Breast epithelium (tissue), 4 donors: Measurements from ENCODE around the gene SCAF8. TPM values are rescaled to one million over a fixed set of nuclear protein-coding genes. Genes with fewer than 3 reads are reported as not detected.
"Not testable (repeated sequence)": the region's sequence is repeated elsewhere in the genome, so short reads cannot be mapped to it uniquely, and the experiment has no call there.

Source experiments
- DNase-seq, 2 donors: peaks; one replicate each; pipeline ENCODE4 v3.0.0-alpha.2; 2019; ENCODE audit warnings: low spot score in 2 of 2
- H3K27ac ChIP-seq, 2 donors: fragments of 200-600 bp; sonication (generic) in 1 of 2; one replicate each; pipeline ENCODE4 v1.5.1; 2016 to 2019; ENCODE audit warnings: mild to moderate bottlenecking in 1 of 2
- H3K27me3 ChIP-seq, 2 donors: fragments of 200-600 bp; sonication (generic) in 1 of 2; one replicate each; pipeline versions ENCODE4 v1.5.1 to v1.6.0; 2017 to 2019; ENCODE audit warnings: control low read depth in 1 of 2, mild to moderate bottlenecking in 1 of 2
- H3K36me3 ChIP-seq: fragments of 200-600 bp; one replicate; pipeline ENCODE4 v1.5.1; 2019
- H3K4me1 ChIP-seq, 2 donors: fragments of 200-600 bp; sonication (generic); one replicate each; pipeline ENCODE4 v1.5.1; 2016 to 2019; ENCODE audit warnings: control low read depth in 1 of 2
- H3K4me3 ChIP-seq, 3 donors: fragments of 200-600 bp; sonication (generic); 1 replicate in 2 of 3; 2 replicates in 1 of 3; pipeline ENCODE4 v1.5.1; 2016 to 2019; ENCODE audit warnings: mild to moderate bottlenecking in 3 of 3, moderate library complexity in 2 of 3
- H3K9me3 ChIP-seq, 2 donors: fragments of 200-600 bp; sonication (generic) in 1 of 2; one replicate each; pipeline ENCODE4 v1.5.1; 2016 to 2019; ENCODE audit warnings: control low read depth in 1 of 2
- POLR2A ChIP-seq: fragments of 450-650 bp; IDR thresholded peaks from one replicate; pipeline ENCODE4 v1.6.1; 2016; ENCODE audit warnings: antibody characterized with exemption, mild to moderate bottlenecking, moderate library complexity
- POLR2AphosphoS5 ChIP-seq, 3 donors: sonication (generic); formaldehyde crosslinking; IDR thresholded peaks; one replicate each; pipeline ENCODE4 v1.6.1; 2017; ENCODE audit warnings: antibody characterized with exemption in 3 of 3
- intact Hi-C: fragments of 100-400 bp; cut with DNase I; formaldehyde crosslinking; loops from one replicate; pipeline ENCODE4 v1.15.1; 2023; ENCODE audit warnings: low total_unique reads
- total RNA-seq, 3 donors: library from RNA; depleted of rRNA; stranded (reverse); fragments of >200 nt; gene quantifications; one replicate each; pipeline ENCODE4 v1.1.0, GENCODE V29; 2016
- TF ChIP-seq, protein P1 (sequence below), 3 donors: fragments of 450-650 bp; IDR thresholded peaks; one replicate each; pipeline ENCODE4 v1.5.1; 2016 to 2017; ENCODE audit warnings: antibody characterized with exemption in 3 of 3, mild to moderate bottlenecking in 3 of 3, moderate library complexity in 3 of 3

The SCAF8 gene
- total RNA-seq, 3 donors from 2014 or later: 38.9 to 58.0 (median 41.0) TPM

- no peak for DNase-seq
- H3K36me3 ChIP-seq: no peaks in the 10 kb centered on the region
- no peak overlapping the region for H3K4me3 ChIP-seq
- H3K9me3 ChIP-seq: no peaks in the 10 kb centered on the region
- H3K27ac ChIP-seq: no peak overlapping the region
- intact Hi-C loops: no loop called here
- H3K27me3 ChIP-seq: no peaks in the 10 kb centered on the region
- no peak for TF ChIP-seq POLR2A
- TF ChIP-seq, protein P1, sequence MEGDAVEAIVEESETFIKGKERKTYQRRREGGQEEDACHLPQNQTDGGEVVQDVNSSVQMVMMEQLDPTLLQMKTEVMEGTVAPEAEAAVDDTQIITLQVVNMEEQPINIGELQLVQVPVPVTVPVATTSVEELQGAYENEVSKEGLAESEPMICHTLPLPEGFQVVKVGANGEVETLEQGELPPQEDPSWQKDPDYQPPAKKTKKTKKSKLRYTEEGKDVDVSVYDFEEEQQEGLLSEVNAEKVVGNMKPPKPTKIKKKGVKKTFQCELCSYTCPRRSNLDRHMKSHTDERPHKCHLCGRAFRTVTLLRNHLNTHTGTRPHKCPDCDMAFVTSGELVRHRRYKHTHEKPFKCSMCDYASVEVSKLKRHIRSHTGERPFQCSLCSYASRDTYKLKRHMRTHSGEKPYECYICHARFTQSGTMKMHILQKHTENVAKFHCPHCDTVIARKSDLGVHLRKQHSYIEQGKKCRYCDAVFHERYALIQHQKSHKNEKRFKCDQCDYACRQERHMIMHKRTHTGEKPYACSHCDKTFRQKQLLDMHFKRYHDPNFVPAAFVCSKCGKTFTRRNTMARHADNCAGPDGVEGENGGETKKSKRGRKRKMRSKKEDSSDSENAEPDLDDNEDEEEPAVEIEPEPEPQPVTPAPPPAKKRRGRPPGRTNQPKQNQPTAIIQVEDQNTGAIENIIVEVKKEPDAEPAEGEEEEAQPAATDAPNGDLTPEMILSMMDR (IDR thresholded peaks at IDR 0.05): no peak
- no peak for TF ChIP-seq POLR2AphosphoS5 (IDR thresholded peaks at IDR 0.05)
- peaks cover 0 to 8% of the 10 kb centered on the region in 2 donors for H3K4me1 ChIP-seq
Measured at GRCh38 chr6:154765273-154765672, 32.1 kb downstream of the SCAF8 start.

DNA sequence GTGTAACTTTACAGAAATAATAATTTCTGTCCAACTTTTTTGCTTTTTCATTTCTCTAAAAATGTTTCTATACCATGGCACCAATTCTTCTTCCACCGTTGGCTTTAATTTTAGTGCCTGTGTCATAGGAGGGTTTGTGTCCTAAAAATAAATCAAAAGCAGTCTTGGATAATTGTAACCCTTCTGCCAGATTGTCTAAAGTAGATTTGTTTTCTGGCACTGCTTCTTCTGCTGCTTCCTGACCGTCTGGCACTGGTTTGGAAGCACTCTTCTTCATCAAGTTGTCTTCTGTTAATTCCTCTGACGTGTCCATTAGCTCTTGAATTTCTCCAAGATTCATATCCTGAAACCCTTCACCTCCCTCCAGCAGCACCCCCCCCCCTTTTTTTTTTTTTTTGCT is 33.1 kb downstream of the SCAF8 start:
- H3K36me3 ChIP-seq: no peaks in the 10 kb centered on the region
- no peaks in the 10 kb centered on the region for H3K27me3 ChIP-seq
- H3K9me3 ChIP-seq: no peaks in the 10 kb centered on the region
- DNase-seq: no peak
- intact Hi-C loops: no loop called here
- TF ChIP-seq POLR2A: no peak
- TF ChIP-seq, protein P1 (IDR thresholded peaks at IDR 0.05): no peak
- no peak for TF ChIP-seq POLR2AphosphoS5 (IDR thresholded peaks at IDR 0.05)
- H3K4me1 ChIP-seq: peaks cover 0 to 8% of the 10 kb centered on the region in 2 donors
- H3K4me3 ChIP-seq: no peak overlapping the region
- no peak overlapping the region for H3K27ac ChIP-seq

GRCh38 chr6:154767003-154767723 is 33.9 kb downstream of the SCAF8 start:
- TF ChIP-seq POLR2AphosphoS5 (IDR thresholded peaks at IDR 0.05) (no peak), POLR2A (no peak)
- TF ChIP-seq, protein P1 (IDR thresholded peaks at IDR 0.05): no peak
- DNase-seq: no peak
- no peak overlapping the region for H3K4me3 ChIP-seq
- no peaks in the 10 kb centered on the region for H3K9me3 ChIP-seq
- no peaks in the 10 kb centered on the region for H3K36me3 ChIP-seq
- peaks cover 0 to 8% of the 10 kb centered on the region in 2 donors for H3K4me1 ChIP-seq
- H3K27me3 ChIP-seq: no peaks in the 10 kb centered on the region
- intact Hi-C loops: no loop called here
- no peak overlapping the region for H3K27ac ChIP-seq

DNA sequence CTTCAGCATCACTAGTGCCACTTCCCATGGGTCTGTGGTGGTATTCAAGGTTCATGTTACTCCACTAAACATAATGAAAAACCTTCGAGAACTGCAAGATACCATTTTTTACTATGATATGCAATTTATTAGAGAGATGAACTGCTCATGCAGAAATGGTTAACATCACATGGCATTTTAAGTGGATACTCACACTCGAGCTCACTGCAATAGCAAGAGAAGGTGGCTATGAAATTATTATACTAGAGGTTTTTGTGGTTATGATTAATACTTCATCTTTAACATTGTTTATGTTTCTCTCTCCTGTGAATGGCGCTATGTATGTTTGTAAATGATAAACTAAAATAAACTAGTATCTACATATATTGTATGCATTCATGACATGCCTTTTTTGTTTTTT is 35.1 kb downstream of the SCAF8 start:
- TF ChIP-seq, protein P1 (IDR thresholded peaks at IDR 0.05): no peak
- TF ChIP-seq POLR2AphosphoS5 (IDR thresholded peaks at IDR 0.05): no peak
- no peak for TF ChIP-seq POLR2A
- H3K9me3 ChIP-seq: no peaks in the 10 kb centered on the region
- intact Hi-C loops: no loop called here
- no peaks in the 10 kb centered on the region for H3K27me3 ChIP-seq
- peaks cover 0 to 8% of the 10 kb centered on the region in 2 donors for H3K4me1 ChIP-seq
- no peak overlapping the region for H3K4me3 ChIP-seq
- H3K27ac ChIP-seq: no peak overlapping the region
- no peak for DNase-seq
- H3K36me3 ChIP-seq: no peaks in the 10 kb centered on the region

DNA sequence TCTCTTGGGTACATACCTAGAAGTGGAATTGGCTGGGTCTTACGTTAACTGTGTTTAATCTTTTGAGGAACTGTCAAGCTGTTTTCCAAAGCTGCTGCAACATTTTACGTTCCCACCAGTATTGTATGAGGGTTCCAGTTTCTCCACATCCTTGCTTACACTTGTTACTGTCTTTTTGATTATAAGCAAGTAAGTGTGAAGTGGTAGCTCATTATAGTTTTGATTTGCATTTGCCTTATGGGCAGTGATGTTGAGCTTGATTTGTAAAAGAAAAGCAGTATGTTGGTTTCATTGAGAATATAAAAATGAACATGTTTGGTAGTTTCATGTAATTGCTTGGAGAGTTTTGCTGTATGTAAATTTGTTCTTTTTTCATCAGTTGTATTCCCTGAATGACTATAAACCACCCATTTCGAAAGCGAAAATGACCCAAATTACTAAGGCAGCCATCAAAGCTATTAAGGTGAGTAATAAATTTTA is 40.4 kb downstream of the SCAF8 start:
- H3K9me3 ChIP-seq: no peaks in the 10 kb centered on the region
- no peak overlapping the region for H3K27ac ChIP-seq
- H3K36me3 ChIP-seq: no peaks in the 10 kb centered on the region
- TF ChIP-seq POLR2AphosphoS5 (IDR thresholded peaks at IDR 0.05) (no peak), POLR2A (no peak)
- TF ChIP-seq, protein P1 (IDR thresholded peaks at IDR 0.05): no peak
- intact Hi-C loops: no loop called here
- DNase-seq: no peak
- H3K4me1 ChIP-seq: no peaks in the 10 kb centered on the region
- no peak overlapping the region for H3K4me3 ChIP-seq
- H3K27me3 ChIP-seq: no peaks in the 10 kb centered on the region

GRCh38 chr6:154779157-154779556 is 45.9 kb downstream of the SCAF8 start:
- DNase-seq, H3K27ac ChIP-seq, H3K4me1 ChIP-seq, H3K27me3 ChIP-seq, intact Hi-C loops, H3K9me3 ChIP-seq, H3K4me3 ChIP-seq, H3K36me3 ChIP-seq: not testable (repeated sequence)
